Measurements from ENCODE around the gene RRAD.
"Not testable (repeated sequence)": the region's sequence is repeated elsewhere in the genome, so short reads cannot be mapped to it uniquely, and the experiment has no call there.

RRAD gene

GRCh38 chr16:66950971-66951790, 25.8 kb upstream of the RRAD start:
- DNase-seq: no peak

DNA sequence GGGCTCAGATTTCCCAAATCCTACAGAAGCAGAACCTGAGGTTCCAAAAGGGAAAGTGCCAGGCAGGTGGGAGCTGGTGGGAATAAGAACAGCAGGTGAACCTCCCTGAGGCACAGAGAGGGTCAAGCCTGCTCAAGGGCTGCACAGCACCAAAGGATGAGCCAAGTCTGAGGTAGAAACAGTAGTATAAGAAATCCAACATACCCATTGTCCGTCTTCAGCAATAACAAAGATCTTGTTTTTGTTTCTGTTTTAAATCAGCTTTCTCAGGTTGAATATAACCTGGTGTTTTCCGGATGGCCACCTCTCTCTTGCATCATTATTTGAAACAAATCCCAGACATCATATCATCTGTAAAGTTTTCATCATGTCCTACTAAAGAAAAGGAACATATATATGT, 25.1 kb upstream of the RRAD start:
- no peak for DNase-seq

- no peak for DNase-seq
Measured at GRCh38 chr16:66949472-66949871, 24.1 kb upstream of the RRAD start.

DNA sequence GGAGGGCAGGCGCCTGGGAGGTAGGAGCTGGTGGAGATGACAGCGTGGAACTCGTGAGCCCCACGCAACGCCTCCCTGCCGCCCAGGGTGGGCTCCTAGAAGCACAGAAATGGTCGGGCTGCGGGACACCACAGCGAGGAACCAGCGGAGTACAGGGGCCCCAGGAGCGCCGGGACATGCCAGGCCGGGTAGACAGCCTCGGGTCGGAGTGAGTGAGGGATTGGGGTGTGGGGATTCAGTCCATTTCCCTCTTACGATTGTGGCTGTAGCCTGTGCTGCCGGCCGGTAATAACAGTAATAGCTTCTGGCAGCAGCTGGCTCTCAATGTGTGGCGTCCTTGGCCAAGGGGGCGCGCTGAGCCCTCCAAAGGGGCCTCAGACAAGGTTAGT, 23.5 kb upstream of the RRAD start:
- DNase-seq: no peak

DNA sequence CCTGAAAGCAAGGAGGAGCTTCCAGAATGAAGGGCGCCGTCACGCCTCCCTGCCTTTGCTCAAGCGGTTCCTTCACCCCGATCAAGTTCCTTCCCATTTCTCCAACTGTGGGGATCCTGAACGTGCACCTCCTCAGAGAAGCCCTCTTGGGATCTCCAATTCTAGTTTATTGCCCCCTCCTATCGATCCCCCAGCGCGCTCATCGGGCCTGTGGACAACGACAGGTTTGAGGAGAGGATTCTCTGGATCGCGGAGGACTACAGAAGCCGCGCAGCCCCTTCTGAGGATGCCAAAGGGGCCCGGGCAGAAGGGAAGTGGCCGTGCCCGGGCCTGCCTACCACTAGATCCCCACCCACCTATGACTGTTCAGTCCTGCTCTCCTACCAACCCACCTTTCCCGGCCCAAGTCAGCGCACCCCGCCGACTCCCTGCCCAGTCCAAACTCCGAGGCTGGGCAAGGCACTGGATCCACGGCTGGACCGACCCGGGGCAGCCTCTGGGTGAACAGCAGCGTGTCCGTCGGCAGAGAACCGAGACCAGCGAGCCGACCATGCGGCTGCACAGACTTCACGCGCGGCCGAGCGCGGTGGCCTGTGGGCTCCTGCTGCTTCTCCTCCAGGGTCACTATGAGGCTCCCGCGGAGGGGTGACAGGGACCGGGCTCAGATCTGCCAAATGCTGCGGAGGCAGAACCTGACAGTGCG, 22.9 kb upstream of the RRAD start:
- DNase-seq: no peak

GRCh38 chr16:66947302-66948065, 22.1 kb upstream of the RRAD start:
- peak; percentile 32 for DNase-seq

GRCh38 chr16:66946974-66947301, 21.6 kb upstream of the RRAD start:
- DNase-seq: no peak

DNA sequence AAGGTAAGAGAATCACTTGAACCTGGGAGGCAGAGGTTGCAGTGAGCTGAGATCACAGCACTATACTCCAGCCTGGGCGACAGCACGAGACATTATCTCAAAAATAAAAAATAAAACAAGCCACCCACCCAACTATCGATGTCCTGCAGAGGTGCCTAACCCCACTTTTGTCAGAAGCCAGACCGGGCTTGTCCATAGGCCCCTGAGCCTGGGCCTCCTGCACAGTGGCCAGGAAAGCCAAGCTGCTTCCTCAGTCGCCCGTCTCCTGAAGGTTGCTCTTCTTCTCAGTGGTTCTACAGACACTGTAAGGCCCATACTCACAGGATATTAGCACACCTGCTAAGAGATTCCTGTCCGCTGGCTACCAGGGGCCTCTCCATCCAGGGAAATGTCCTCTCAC, 21.2 kb upstream of the RRAD start:
- no peak for DNase-seq

- DNase-seq: no peak
Measured at GRCh38 chr16:66945939-66946338, 20.6 kb upstream of the RRAD start.

DNA sequence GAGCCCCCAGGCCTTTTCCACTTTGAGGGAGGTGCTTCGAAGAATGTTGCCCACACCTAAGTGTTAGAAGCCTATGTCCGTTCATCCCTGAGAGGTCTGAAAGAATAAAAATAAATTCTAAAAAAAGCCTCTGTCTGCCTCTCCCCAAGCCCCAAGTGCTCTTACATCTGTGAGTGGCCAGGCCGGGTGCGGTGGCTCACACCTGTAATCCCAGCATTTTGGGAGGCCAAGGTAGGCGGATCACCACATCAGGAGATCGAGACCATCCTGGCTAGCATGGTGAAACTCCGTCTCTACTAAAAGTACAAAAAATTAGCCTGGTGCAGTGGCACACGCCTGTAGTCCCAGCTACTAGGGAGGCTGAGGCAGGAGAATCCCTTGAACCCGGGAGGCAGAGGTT, 19.6 kb upstream of the RRAD start:
- DNase-seq: not testable (repeated sequence)

DNA sequence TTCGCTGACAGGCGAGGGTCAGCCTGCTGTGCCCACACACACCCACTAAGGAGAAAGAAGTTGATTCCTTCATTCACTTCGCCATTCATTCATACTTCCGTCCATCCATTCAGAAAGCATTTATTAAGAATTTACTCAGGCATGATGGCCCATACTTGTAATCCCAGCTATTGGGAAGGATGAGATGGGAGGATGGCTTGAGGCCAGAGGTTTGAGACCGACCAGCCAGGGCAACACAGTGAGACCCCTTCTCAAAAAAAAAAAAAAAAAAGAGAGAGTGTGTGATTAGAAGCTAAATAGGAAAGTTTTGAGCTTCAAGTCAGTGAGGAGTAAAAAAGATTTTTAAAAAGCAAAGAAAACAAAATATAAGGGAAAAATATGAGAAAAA, 18.7 kb upstream of the RRAD start:
- DNase-seq: no peak

GRCh38 chr16:66943426-66944053, 18.2 kb upstream of the RRAD start:
- no peak for DNase-seq

DNA sequence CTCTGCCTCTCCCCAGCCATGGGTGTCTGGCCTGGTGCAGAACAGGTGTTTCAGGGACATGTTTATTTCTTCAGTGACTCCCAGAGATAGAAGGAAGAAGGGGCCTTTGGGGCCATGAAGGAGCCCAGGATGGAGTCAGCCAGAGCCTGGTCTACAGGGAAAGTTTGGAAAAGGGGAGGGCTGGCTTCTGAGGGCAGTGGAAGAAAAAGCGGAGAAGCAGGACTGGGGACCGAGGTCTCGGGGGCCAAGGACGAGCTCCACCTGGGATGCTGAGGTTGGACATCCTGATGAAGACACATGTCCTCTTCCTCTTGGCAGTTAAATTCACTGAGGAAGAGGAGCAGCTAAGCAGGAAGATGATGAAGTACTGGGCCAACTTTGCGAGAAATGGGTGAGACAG, 17.6 kb upstream of the RRAD start:
- no peak for DNase-seq

DNA sequence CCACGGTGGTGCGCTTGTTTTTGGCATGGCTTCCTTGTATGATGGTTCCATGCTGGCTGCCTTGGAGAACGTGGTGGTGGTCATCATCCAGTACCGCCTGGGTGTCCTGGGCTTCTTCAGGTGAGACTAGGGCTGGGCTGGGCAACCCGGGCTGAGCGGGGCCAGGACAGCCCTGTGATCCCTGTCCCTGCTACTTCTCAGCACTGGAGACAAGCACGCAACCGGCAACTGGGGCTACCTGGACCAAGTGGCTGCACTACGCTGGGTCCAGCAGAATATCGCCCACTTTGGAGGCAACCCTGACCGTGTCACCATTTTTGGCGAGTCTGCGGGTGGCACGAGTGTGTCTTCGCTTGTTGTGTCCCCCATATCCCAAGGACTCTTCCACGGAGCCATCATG, 14.9 kb upstream of the RRAD start:
- DNase-seq: no peak

DNA sequence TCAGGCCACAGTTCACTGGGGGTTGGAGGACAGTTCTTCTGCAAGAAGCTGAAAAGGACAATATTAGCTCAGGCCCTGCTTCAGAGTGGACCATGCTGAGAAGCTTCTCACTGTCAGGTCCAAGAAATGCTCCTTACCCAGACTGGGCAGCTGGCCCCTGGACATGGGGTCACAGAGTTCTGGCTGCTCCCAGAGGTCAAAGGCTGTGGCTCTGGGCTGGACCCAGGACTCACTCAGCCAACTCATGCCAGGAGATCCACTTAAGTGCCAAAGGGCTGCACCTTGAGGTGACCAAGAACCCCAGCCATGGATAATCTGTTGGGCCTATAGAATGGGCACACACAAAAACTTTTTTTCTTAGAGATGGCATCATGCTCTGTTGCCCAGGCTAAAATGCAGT, 14.0 kb upstream of the RRAD start:
- no peak for DNase-seq

GRCh38 chr16:66937725-66938337, 12.5 kb upstream of the RRAD start:
- no peak for DNase-seq

- no peak for DNase-seq
Measured at GRCh38 chr16:66936889-66937554, 11.7 kb upstream of the RRAD start.

GRCh38 chr16:66936462-66936861, 11.1 kb upstream of the RRAD start:
- DNase-seq: no peak

- DNase-seq: no peak
Measured at GRCh38 chr16:66935314-66936011, 10.1 kb upstream of the RRAD start, which contains the start of gene CES2. CES2 (plus strand) TSS chr16:66935516; CDS start chr16:66935636, 120 bp downstream.

- DNase-seq: not testable (repeated sequence)
Measured at GRCh38 chr16:66934839-66935313, 9.5 kb upstream of the RRAD start.

DNA sequence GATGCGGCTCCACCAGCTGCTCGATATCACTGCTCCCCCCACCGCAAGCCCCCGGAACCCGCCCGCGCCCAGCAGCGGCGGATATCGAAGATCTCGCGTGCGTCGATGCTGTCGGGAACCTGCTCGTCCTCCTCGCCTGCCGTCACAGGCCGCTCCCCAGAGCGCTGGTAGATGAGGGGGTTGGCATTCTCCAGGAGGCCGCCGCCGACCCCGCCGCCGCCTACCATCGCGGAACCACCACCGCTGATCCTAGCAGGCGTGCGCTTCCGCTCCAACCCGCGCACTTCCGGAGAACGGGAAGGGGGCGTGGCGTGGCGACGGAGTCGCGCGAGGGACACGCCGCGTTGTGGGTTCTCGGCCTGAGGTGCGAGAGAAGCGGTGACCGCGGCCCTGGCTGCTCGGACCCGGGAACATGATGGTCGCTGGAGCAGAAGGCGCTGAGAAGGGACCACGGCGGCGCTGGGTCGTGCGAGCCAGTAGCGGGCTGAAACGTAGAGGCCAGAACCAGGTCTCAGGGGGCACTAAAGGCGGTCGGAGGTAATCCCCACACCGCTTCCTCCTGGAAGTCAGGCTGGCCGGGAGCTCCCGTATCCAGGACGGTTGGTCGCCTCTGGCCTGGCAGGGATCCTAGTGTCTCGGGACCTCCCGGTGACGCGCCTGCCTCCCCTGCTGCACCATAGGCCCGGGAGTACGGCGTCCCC, 9.0 kb upstream of the RRAD start, which contains the start of gene CIAO2B:
Gene CIAO2B, minus strand, starts transcription at position 265 of the 701 bp plus-strand sequence. Its CDS starts 38 bp downstream, at position 227.
- DNase-seq: peak; percentile 17

Data from NCI-H446 treated with DMSO at 0.1 percent for 48 hours (cell line).